HG03060 (cell line): ENCODE measurements around the gene ARHGAP42.
A peak's percentile ranks its signal among the peaks of the same experiment; 100 is the strongest.

Source experiments
- ATAC-seq: cut with Tn5 transposase; IDR thresholded peaks from one replicate; pipeline ENCODE4 v1.9.1; 2021; ENCODE audit warnings: low read depth, moderate number of reproducible peaks; ENCODE audit not compliant: unreplicated experiment

ARHGAP42 gene

GRCh38 chr11:100681064-100681502, 6.0 kb upstream of the ARHGAP42 start:
- peak; percentile 99 for ATAC-seq

GRCh38 chr11:100682247-100682969, 4.7 kb upstream of the ARHGAP42 start:
- ATAC-seq = no peak

GRCh38 chr11:100683126-100683525, 4.0 kb upstream of the ARHGAP42 start:
- ATAC-seq = no peak

- peak; percentile 22 for ATAC-seq
These were observed 2.7 kb upstream of the ARHGAP42 start for GRCh38 chr11:100684101-100685065.

- no peak for ATAC-seq
These were observed 523 bp upstream of the ARHGAP42 start for GRCh38 chr11:100686476-100687053.

- ATAC-seq = peak; percentile 43
These were observed 725 bp downstream of the ARHGAP42 start for GRCh38 chr11:100687630-100688395.

- ATAC-seq = no peak
These were observed 2.1 kb downstream of the ARHGAP42 start for GRCh38 chr11:100689141-100689540.

GRCh38 chr11:100691896-100692653, 5.0 kb downstream of the ARHGAP42 start:
- no peak for ATAC-seq

GRCh38 chr11:100695911-100696310, 8.8 kb downstream of the ARHGAP42 start:
- no peak for ATAC-seq

- no peak for ATAC-seq
These were observed 16.1 kb downstream of the ARHGAP42 start for GRCh38 chr11:100703139-100703538.

- ATAC-seq = no peak
These were observed 16.9 kb downstream of the ARHGAP42 start for GRCh38 chr11:100703801-100704575.

- ATAC-seq = no peak
These were observed 18.4 kb downstream of the ARHGAP42 start for GRCh38 chr11:100705447-100705846.

- peak; percentile 39 for ATAC-seq
These were observed 19.1 kb downstream of the ARHGAP42 start for GRCh38 chr11:100706179-100706578.

GRCh38 chr11:100709233-100709957, 22.3 kb downstream of the ARHGAP42 start:
- peak; percentile 34 for ATAC-seq

- ATAC-seq = no peak
These were observed 24.9 kb downstream of the ARHGAP42 start for GRCh38 chr11:100711984-100712383.

- ATAC-seq = no peak
These were observed 25.5 kb downstream of the ARHGAP42 start for GRCh38 chr11:100712583-100712982.

- no peak for ATAC-seq
These were observed 28.2 kb downstream of the ARHGAP42 start for GRCh38 chr11:100715165-100715761.

GRCh38 chr11:100716838-100717237, 29.8 kb downstream of the ARHGAP42 start:
- no peak for ATAC-seq
